Left renal cortex interstitium (tissue), 4 donors: ENCODE measurements around the gene SMIM36. TPM values are rescaled to one million over a fixed set of nuclear protein-coding genes. Genes with fewer than 3 reads are reported as not detected.
"Not testable (repeated sequence)": the region's sequence is repeated elsewhere in the genome, so short reads cannot be mapped to it uniquely, and the experiment has no call there.

Source experiments
- DNase-seq, 4 donors: peaks; one replicate each; pipeline ENCODE4 v3.0.0-alpha.2; 2013; ENCODE audit warnings: low read depth in 4 of 4, low spot score in 2 of 4, missing footprints in 1 of 4
- polyA plus RNA-seq, 4 donors: library from polyadenylated mRNA; unstranded; fragments of 120-200 nt; gene quantifications; one replicate each; pipeline ENCODE4 v1.2.1, GENCODE V29; 2013; ENCODE audit not compliant: insufficient read length in 4 of 4

SMIM36 gene
- under 1 TPM in 2 of 4 donors, not detected in 2; 0.16 to 0.36 TPM for polyA plus RNA-seq

- DNase-seq: no peak
These were observed at the start of gene SMIM36 for GRCh38 chr17:55510986-55511721. TSS of gene SMIM36 (minus strand) at chr17:55511452.

DNA sequence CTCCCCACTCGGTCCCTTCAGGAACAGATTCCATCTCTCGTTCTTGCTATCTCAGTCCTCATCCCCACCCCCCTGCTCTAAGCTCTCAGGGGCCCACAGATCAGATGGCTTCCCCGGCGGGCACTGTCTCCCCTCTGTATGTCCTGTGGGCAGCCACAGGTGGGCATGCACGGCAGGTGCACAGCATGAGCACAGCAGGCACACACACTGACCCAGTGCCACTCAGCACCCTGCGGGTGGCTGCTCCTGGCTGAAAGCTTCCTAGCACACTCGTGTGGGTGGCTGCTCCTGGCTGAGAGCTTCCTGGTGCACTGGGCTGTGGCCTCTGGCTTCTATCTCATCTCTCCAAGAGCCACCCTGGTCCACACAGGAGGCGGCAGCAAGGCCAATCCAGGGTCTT, 44.5 kb upstream of the SMIM36 start:
- no peak for DNase-seq

- DNase-seq: no peak
These were observed 37.9 kb upstream of the SMIM36 start for GRCh38 chr17:55549140-55549539.

- DNase-seq: peak in 3 of 4 donors; percentile 34 to 55 (median 49)
These were observed 35.9 kb upstream of the SMIM36 start for GRCh38 chr17:55546991-55547664.

DNA sequence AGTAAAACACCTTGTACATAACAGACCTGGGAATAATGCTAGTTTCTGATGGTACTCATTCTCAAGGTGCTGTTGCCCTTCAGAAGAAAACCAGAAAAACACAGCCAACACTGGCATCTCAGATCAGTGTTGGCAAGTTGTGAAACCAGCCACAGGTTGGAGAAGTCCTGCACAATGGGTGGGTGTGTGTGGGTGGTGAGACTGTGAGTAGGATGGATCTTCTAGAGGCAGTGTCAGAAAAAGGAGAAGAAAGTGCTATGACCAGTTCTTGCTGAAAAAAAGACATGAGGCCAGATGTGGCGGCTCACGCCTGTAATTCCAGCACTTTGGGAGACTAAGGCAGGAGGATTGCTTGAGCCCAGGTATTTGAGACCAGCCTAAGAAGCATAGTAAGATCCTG, 35.2 kb upstream of the SMIM36 start:
- DNase-seq: no peak

GRCh38 chr17:55545806-55546205, 34.6 kb upstream of the SMIM36 start:
- DNase-seq: no peak

DNA sequence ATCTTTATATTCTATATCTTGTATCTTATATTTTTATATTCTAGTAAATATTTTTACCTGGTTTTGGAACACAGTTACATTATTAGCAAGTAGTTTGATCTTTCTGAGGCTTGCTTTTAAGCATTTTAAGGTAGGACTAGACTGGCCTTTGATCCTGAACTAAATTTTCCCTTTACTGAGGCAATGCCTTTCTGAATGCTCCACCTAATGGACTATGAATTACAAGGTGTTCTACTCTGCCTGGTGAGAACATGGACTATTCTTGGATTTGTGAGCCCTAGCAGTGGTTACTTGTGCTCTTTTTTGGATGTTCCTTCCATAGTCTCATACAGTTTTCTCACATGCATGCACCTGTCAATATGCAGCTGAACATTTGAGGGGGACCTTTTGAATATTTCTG, 32.5 kb upstream of the SMIM36 start:
- DNase-seq: no peak

GRCh38 chr17:55540414-55541091, 29.3 kb upstream of the SMIM36 start:
- no peak for DNase-seq

DNA sequence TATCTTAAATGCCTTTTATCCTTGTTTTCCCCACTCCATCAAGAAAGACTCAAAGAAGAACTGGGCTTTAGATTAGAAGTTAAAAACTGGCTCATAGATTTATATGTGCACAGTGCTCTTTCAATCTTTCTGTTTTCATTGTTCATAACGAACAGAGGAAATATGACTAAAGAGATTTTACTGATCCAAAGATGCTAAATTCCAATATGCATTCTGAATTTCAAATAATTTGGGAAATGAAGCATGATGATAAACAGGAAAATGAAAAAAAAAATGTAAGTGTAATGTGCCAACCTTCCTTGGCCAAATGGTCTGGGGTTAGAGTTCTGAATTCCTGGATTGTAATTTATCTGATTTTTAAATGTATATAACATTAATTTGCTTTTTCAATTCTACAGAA, 25.0 kb upstream of the SMIM36 start:
- no peak for DNase-seq

DNA sequence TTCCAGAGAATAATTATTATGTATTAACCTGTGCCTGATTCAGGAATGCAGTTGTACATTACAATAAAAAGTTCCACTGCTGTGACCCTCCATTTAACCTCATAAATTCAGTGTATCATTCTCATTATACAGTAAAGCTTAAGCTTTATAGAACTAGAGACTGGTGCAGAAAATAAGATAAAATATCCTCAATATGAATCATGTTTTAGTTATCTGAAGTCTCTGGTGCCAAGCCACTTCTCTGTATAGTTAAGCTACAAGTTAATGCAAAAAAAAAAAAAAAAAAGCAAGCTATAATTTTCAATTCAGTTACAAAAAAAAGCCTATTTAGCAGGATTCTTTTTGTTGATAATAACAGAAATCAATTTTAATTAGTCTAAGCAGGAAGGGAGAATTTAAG, 22.4 kb upstream of the SMIM36 start:
- no peak for DNase-seq

GRCh38 chr17:55532670-55533069, 21.4 kb upstream of the SMIM36 start:
- DNase-seq: no peak

DNA sequence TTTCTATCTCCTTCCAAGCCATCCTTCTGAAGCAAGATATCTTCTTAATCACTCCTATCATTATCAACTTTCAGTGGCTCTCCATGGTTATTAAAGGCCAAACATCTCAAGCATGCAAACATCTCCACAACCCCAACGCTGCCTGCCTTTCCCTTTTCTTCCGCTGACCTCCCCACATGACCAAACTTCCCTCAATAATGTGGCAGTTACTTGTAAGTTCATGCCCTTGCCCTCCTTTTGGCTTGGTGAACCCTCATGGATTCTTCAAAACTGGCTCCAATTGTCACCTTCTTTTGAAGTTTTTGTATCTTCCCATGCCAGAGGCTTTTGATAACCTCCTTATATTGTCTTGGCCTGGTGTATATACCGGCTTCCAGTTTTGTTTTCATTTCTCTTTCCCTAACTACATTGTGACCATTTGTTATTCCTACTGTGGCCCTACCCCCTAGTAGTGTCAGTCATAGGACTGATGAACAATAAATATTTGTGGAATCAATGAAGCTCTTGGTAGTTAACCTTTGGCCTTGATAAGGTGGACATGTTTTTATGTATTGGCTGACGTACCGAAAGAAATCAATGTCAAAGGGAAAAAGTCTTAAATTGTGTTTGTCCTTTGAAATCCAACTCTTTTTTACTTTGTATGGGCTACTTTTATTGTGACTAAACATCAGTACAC, 19.9 kb upstream of the SMIM36 start:
- DNase-seq: no peak

- DNase-seq: no peak
These were observed 18.8 kb upstream of the SMIM36 start for GRCh38 chr17:55530064-55530463.

DNA sequence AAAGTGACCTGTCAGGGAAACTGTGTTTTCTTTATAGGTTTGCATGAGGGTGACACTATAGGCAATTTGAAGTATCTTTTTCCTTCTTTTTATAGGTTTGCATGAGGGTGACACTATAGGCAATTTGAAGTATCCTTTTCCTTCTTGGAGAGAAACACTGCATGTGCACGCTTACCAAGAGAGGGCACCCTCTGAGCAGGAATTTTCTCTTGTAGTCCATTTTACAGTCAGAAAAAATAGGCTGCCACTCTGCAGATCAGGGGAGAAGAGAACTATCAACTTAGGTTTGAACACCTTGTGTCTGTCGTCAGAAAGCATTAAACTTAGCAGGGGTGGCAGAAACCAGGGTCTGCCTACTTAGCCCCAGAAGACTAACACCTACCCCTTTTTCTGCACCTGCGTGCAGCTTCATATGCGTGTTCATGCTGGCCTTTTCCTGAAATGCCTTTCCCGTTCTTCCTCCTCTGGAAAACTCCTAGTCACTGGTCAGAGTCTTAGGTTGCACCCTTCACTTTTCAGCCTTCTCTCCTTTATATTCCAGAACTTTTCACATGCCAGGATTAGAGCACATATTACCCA, 16.4 kb upstream of the SMIM36 start:
- peak in 3 of 4 donors; percentile 56 to 74 (median 61) for DNase-seq

DNA sequence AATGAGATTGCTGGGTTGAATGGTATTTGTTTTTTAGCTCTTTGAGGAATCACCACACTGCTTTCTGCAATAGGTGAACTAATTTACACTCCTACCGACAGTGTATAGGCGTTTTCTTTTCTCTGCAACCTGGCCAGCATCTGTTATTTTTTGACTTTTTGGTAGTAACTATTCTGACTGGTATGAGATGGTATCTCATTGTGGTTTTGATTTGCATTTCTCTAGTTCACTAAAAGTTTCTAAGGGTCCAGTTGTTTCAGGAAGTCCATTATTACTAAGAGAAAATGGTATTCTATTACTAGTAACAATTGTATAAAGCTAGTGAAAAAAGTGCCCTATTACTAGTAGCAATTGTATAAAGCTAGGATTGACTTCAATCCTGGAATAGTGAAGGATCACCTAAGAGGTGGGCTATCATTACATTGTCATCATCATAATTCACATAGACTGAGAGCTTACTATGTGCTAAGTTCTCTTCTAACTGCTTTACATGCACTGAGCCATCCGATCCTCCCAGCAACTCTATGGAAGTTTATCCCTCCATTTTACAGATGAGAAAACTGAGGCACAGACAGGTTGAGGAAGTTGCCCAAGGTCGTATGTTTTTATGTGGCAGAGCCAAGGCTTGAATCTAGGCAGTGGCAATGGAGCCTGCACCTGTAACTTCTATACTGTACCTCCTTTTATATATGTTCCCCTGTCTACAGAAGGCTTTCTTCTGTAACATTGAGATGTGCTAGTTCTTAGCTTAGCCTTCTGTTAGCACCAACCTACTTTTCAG, 13.4 kb upstream of the SMIM36 start:
- no peak for DNase-seq

DNA sequence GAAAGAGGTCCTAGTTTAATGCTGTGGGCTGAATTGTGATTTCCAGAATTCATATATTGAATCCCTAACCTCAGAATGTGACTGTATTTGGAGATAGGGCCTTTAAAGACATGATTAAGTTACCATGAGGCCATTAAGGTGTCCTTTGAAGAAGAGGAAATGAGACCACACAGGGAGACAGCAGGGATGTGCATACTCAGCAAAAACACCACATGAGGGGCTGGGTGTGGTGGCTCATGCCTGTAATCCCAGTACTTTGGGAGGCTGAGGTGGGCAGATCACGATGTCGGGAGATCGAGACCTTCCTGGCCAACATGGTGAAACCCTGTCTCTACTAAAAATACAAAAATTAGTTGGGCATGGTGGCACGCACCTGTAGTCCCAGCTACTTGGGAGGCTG, 11.8 kb upstream of the SMIM36 start:
- DNase-seq: not testable (repeated sequence)

GRCh38 chr17:55521186-55521585, 9.9 kb upstream of the SMIM36 start:
- no peak for DNase-seq

DNA sequence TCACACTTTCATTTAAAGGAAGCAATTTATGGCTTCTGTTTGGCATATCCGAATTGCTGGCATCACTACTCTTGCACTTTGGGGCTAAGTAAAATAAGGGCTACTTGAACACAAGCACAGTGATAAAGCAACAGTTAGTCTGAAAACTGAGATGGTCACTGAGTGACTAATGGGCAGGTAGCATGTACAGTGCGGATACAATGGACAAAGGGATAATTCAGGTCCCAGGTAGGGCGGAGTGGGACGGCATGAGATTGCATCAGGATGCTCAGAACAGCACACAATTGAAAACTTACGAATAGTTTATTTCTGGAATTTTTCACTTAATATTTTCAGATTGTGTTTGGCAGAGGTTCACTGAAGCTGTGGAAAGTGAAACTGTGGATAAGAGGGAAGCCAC, 9.2 kb upstream of the SMIM36 start:
- no peak for DNase-seq

DNA sequence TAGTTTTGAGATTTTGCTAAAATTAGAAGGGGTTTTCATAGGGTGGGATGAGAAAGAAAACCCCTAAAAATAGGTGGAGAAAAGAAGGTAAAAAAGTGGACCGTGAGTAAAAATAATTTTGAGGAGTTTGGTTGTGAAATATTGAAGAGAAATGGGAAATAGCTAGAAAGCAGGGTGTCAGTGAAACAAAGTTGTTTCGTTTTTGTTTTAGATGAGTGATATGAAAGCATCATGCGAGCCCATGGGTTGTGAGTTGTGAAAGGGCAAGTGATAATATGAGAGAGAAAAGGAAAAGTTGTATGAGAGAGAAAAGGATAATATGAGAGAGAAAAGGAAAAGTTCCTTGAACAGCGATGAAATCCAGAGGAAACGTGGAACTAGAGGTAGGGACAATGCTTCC, 7.3 kb upstream of the SMIM36 start:
- DNase-seq: no peak
